ENCODE results near the gene ZFAND4.
A peak's percentile ranks its signal among the peaks of the same experiment; 100 is the strongest.
"Not testable (repeated sequence)": the region's sequence is repeated elsewhere in the genome, so short reads cannot be mapped to it uniquely, and the experiment has no call there.

ZFAND4 gene

DNA sequence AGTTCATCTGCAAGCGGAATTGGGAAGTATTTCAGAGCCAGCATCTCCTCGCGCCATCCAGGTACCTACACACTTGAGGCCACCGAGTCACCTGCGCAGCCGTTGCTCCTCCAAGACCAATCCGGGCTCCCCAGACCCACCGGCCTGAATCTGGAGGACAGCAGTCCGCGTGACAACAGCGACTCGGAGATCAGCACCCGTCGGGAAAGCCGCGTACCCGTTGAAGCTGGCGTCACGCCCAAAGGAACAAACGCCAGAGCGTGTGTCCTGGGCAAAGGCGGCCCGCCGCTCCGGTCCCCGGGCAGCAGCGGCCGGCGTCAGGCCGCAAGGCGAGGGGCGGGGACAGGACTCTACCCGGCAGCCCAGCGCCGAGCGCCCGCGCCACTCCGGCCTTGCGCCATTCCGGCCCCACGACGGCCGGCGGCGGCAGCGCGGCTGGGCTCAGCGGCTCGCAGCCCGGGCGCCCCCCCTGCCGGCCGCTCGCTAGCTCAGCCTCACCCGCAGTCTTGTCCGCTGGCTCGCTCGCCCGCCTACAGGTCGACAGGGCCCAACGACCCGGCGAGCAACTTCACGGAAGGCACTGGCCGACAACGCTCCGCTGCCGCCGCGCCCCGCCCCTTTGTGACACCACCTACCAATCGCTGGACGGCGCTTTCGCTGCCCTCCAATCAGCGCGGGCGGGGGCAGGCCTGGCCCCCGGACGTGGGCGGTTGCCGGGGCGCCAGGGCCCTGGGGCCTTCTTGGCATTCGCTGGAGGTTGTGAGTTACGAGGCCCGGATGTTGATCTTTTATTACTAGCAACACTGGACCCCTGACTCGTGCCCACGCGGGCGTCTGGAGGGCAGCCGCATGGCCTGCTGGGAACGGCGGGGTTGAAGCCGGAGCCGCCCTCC, at the start of gene ZFAND4:
Gene ZFAND4, minus strand, starts transcription at position 592 of the 893 bp plus-strand sequence. CDS start 9,047 bp downstream, outside the sequence.
- DNase-seq (ENCODE audit: low spot score): peak; percentile 97

DNA sequence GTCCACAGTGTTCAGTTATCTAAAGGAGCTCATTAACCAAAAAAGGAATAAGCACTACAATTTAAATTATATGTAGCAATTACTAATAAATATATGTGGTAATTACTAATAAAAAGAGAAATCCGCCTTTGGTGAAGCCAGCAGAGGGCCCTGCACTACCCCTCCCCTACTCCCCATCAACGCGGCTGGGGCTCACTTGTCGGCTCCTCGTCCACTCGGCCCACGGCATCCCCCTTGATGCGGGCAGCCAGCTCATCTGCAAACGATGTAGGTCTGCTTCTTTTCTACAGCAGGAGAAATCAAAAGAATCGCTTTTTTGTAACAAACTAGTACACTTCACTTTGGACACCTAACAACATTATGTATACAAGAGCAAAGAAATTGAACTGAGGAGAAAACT, 48.9 kb upstream of the ZFAND4 start:
- DNase-seq (ENCODE audit: low spot score): not testable (repeated sequence)

DNA sequence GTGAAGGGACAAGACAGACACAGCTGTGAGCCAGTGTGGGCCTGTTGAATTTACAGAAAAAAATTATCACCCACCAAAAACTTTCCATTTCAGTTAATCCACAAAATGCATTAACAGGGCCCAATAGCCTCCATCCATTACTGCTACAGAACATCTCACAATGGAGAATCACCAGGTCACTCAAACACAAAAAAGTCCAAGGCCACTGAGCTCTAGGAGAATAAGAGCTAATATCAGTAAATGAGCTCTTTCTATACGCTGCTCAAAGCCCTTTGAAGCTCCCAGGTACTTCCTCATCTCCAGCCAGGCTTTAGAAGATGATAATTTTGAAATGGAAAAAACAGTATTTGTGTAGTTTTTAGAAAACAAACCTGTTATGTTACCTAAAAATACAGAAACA, 45.1 kb upstream of the ZFAND4 start:
- DNase-seq (ENCODE audit: low spot score): not testable (repeated sequence)

DNA sequence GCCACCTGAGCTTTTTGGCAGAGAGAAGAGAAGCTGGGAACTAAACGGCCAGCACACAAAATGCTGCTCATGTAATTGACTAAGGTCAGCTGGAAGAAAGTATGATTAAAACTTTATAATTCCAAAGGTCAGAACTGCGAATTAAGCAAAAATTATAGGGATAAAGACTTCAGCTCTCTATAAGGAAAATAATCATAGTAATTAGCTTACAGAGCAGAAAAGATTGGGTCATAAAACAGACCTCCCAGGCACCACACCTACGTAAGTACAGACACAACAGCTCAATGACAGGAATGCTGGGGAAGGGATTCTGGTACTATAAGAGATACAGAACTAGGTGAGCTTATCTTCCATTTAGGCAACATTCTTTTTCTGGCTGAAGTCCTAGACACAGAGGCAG, 44.5 kb upstream of the ZFAND4 start:
- not testable (repeated sequence) for DNase-seq (ENCODE audit: low spot score)

DNA sequence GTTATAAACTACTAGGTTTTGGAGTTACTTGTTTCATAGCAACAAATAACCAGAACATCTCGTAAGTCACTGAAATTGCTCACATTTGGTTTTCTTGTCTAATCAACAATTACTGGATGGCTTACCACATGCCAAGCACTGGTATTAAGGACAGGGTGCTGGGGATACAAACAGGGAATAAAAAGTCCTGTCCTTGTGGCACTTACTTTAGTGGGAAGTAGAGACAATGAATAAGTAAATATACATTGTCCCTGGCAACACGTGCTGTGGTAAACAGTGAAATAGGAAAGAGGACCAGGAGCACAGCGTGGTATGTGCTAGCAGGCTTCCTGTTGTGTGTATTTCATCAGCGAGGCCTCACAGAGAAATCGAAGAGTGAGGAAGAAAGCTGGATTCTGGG, 38.7 kb upstream of the ZFAND4 start:
- DNase-seq (ENCODE audit: low spot score): not testable (repeated sequence)

DNA sequence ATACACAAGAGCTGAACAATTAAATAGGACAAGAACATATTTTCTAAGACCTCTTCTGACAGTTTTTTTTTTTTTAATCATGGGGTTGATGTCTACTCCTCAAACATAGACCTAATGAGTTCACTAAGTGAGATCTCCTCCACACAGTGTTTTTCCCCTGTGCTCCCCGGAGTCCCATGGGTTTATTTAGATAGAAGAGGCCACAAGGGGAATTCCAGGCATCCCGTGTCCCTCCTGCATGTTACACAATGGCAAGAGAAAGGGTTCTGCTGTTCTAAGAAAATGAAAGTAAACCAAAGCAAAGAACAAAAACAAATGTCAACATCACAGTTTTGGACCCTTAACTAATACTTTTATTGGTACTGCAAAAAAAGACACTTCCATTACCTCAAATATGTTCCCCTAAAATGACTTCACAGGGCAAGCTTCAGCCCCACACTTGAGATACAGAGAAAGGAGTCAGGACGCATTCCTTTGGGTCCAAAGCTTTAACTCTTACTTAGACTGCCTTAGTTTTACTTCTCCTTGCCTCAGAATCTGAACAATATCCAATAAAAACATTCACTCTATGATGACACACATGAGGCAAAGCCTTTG, 37.7 kb upstream of the ZFAND4 start:
- not testable (repeated sequence) for DNase-seq (ENCODE audit: low spot score)

DNA sequence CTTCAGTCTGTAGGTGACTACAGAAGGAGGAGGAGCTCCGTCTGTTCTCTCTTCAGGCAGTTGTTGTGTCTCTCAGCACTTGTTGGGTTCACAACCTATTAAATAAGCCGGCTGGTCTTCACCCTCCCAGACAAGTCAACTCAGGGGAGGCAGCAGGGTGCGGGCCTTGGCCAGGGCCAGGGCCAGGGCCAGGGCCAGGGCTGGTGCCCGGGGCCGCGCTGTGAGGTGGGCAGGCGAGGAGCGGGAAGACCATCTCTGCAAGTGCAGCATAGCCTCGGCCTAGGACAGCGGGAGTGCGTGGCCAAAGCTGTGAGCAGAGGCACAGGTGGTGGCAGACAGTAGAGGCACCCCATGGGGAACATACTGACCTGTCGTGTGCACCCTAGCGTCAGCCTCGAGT, 5.9 kb upstream of the ZFAND4 start:
- DNase-seq (ENCODE audit: low spot score): not testable (repeated sequence)

DNA sequence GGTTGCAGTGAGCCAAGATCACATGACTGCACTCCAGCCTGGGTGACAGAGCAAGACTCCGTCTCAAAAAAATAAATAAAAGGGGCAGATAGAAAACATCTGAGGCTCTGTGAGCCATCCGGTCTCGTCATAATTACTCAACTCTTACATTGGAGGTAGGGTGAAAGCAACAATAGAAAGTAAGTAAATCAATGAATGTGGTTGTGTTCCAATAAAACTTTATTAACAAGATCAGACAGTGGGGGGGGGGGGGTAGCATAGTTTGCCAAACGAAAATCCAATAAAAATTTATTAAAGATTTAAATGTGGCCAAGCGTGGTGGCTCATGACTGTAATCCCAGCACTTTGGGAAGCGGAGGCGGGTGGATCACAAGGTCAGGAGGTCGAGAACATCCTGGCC, 2.8 kb upstream of the ZFAND4 start:
- no peak for DNase-seq (ENCODE audit: low spot score)

DNA sequence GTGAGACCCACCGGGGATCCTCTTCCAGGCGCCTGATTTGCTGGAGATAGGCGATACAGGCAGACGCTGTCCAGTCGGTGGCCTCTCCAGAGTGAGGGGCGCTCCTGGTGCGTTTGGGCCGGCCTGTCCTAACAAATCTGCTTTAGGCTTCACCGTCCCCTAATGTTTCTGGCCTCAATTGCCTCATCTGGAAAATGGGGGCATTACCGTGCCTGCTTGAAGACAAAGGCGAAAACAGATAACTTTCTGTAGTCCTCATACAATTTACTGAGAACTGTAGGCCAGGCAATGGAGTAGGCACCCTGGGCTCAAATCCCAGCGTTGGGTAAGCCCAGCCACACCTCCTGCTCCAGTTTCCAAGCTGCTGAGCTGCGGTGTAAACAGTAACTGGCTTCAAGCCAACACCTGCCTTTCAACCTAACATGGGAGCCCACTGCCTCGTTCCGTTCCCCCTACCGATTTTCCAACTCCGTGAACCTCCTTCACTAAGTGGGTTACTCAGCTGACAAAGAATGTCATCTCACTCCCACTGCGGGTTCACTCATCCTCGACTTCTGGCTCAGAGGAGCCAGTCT, 589 bp upstream of the ZFAND4 start:
- peak; percentile 12 for DNase-seq (ENCODE audit: low spot score)

DNA sequence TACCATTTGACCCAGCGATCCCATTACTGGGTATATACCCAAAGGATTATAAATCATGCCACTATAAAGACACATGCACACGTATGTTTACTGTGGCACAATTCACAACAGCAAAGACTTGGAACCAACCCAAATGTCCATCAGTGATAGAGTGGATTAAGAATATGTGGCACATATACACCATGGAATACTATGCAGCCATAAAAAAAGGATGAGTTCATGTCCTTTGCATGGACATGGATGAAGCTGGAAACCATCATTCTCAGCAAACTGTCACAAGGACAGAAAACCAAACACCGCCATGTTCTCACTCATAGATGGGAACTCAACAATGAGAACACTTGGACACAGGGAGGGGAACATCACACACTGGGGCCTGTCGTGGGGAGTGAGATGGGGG, 1.3 kb downstream of the ZFAND4 start:
- not testable (repeated sequence) for DNase-seq (ENCODE audit: low spot score)

DNA sequence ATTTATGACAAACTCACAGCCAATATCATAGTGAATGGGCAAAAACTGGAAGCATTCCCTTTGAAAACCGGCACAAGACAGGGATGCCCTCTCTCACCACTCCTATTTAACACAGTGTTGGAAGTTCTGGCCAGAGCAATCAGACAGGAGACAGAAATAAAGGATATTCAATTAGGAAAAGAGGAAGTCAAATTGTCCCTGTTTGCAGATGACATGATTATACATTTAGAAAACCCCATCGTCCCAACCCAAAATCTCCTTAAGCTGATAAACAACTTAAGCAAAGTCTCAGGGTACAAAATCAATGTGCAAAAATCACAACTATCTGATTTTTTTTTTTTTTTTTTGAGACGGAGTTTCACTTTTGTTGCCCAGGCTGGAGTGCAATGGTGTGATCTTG, 2.7 kb downstream of the ZFAND4 start:
- not testable (repeated sequence) for DNase-seq (ENCODE audit: low spot score)

DNA sequence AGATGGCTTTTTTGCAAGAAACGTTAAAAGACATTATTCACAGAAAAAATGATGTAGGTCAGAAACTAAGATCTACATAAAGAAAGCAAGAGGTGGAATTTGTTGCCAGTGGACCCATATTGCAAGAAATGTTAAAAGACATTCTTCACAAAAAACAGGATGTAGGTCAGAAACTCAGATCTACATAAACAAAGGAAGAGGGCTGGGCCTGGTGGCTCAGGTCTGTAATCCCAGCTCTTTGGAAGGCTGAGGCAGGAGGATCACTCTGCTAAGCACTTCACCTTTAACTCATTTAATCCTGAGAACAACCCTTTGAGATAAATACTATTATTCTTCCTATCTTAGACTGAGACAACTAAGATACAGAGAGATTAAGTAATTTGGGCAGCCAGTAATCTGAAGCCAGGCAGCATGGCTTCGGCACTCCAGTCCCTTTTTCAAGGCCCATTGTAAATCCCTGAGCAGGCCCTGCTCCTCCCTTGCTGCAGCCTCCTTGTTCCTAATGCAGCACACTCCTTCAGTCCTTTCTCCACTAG, 11.6 kb downstream of the ZFAND4 start:
- no peak for DNase-seq (ENCODE audit: low spot score)

DNA sequence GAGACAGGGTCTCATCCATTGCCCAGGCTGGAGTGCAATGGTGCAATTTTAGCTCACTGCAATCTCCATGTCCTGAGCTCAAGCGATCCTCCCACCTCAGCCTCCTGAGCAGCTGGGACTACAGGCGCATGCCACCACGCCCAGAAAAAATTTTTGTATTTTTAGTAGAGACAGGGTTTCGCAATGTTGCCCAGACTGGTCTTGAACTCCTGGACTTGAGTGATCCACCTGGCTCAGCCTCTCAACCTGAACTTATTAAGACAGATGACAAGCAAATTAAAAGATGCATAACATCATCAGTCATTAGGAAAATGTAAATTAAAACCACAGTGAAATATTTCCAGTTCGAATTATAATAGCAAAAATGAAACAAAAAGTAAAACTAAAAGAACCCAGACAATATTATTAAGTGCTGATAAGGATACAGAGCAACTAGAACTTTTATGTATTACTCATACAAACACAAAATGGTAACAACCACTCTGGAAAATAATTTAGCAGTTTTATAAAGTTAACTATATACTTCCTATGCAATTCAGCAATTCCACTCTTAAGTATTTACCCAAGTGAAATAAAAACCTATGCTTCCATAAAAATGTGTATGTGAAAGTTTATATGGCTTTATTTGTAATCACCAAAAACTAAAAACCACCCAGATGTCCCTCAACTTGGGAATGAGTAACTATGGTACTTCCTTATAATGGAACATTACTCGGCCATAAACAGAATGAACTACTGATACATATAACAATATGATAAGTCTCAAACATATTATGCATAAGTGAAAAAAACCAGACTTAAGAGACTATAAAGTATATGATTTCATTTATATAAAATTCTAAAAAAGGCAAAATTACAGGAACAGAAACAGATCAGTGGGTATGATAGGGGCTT, 15.3 kb downstream of the ZFAND4 start:
- DNase-seq (ENCODE audit: low spot score): no peak

DNA sequence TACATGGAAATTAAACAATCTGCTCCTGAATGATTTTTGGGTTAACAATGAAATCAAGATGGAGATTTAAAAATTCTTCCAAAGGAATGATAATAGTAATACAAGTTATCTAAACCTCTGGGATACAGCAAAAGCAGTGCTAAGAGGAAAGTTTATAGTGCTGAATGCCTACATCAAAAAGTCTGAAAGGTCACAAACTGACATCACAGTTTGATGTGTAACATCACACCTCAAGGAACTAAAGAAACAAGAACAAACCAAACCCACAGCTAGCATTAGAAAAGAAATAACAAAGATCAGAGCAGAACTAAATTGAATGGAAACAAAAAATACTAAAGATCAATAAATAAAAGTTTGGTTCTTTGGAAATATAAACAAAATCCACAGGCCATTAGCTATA, 17.4 kb downstream of the ZFAND4 start:
- no peak for DNase-seq (ENCODE audit: low spot score)

DNA sequence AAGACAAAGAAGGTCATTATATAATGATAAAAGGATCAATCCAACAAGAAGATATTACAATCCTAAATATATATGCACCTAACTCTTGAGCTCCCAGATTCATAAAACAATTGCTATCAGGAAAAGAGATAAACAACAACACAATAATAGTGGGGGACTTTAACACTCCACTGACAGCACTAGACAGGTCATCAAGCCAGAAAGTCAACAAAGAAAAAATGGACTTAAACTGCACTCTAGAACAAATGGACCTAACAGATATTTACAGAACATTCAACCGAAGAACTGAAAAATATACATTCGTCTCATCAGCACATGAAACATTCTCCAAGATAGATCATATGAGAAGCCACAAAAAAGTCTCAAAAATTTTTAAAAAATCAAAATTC, 17.8 kb downstream of the ZFAND4 start:
- DNase-seq (ENCODE audit: low spot score): not testable (repeated sequence)

DNA sequence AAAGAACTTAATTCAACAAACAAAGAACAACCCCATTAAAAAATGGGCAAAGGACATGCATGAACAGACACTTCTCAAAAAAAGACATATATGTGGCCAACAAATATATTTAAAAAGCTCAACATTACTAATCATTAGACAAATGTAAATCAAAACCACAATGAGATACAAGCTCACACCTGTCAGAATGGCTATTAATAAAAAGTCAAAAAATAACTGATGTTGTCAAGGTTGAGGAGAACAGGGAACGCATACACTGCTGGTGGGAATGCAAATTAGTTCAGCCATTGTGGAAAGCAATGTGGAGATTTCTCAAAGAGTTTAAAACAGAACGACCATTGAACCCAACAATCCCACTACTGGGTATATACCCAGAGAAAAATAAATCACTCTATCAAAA, 19.1 kb downstream of the ZFAND4 start:
- no peak for DNase-seq (ENCODE audit: low spot score)

DNA sequence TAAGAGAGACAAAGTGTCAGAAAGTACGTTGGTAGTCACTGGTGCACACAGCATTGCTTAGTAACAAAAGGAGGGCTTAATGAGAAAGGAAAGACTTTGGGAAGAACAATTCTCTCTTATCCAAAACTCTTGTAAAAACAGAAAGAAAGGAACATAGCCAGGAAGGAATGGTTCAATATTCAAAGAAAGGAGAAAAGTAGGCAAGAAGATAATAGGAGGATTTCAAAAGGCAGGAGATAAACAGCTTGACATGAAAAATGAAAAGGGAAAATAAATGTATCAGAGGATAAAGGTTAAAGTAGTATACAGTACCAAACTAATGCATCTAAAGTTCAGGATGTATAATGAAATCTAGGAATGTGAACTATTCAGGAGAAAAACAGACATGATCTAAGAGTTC, 20.1 kb downstream of the ZFAND4 start:
- no peak for DNase-seq (ENCODE audit: low spot score)

DNA sequence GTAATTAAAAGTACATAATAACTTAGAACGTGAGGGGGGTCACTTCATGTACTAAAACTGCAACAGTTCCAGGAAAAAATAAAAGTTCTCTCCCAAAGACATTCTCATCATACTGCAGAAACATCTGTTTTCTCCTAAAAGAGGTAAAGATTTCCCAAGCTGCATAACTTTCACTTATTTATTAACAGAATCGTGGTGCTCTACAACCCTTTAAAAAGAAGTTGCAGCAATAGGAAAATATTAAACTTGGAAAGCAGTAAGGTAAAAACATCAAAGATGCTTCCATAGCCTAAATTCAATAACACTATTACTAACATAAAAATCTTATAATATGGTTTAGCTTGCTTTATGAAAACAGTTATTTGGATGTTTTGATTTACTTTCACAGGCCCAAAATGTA, 23.3 kb downstream of the ZFAND4 start:
- DNase-seq (ENCODE audit: low spot score): no peak

DNA sequence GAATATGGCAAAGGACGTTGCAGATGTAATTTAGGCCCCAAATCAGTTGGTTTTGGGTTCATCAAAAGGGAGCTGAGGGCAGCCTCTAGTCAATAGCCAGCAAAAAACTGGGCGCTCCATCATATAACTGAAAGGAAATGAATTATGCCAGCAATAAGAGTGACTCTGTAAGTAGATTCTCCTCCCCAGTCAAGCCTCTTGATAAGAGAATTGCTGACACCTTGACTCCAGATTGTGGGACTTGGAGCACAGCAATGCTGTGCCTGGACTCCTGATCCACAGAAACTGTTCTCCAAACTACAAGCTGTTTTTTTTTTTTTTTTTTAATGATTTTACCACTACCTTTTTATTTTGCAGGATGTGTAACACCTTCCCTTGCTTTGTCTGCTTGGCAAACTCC, 25.5 kb downstream of the ZFAND4 start:
- DNase-seq (ENCODE audit: low spot score): no peak

DNA sequence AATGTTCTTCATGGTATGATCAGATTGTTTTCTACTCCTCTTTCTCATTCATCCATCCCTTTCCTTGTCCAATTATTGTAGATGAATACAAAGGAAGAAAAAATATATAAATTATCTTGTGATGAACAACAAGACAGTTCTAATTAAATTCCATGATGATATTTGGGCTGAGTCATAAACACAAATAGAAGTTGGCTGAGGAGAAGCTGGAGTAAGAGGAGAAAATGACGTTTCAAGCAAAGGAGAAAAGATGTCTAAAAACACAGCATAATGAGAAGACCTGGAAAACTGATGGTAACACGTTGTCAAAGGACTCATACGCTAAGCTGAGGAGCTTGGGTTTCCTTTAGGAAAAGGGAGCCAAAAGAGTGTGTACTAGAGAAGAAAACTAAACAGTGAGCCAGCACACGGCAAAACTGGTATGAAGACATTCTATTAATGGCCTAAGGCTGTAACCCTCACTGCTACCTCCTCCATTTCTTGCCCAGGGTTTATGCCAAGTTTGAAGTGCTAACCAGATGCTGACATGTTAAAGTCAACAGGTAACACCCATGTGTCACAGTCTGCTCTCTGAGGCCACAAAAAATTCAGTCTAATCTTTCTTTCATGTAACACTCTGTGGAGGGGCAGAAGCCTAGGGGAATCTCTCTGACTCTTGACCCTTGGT, 26.1 kb downstream of the ZFAND4 start:
- no peak for DNase-seq (ENCODE audit: low spot score)

DNA sequence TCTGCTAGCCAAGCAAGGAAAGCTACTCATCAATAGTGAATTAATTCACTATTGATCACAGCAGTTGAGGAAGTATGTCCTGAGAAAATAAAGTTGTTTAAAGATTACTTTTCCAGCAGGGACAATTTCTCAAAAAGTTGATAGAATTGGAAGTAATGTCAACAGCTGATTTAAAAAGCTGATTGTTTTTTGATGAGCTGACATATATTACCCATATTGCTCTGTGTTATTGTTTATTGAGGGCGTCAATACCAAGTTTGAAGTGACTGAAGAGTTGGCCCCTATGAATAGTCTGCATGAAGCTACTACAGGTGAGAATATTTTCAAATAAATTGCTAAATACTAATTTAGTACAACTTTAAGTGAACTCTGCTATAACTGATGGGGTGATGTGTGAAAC, 28.0 kb downstream of the ZFAND4 start:
- DNase-seq (ENCODE audit: low spot score): no peak
